HepG2 (cell line): ENCODE measurements around the gene ARMH3. TPM values are rescaled to one million over a fixed set of nuclear protein-coding genes. Genes with fewer than 3 reads are reported as not detected.

ENCODE experiments used
- ATF6 ChIP-seq: sonication (generic); formaldehyde crosslinking; conservative IDR thresholded peaks from 2 replicates; pipeline ENCODE4 v1.4.0; 2020; ENCODE audit warnings: missing genetic modification reagents
- CEBPG ChIP-seq: IDR thresholded peaks from 2 replicates; pipeline ENCODE4 v1.6.1; 2016
- CENPT ChIP-seq: sonication (generic); formaldehyde crosslinking; IDR thresholded peaks from 2 replicates; pipeline ENCODE4 v1.8.0; 2022; ENCODE audit warnings: low read depth, mild to moderate bottlenecking, moderate library complexity, missing genetic modification reagents
- CHCHD3 ChIP-seq: sonication (generic); formaldehyde crosslinking; IDR thresholded peaks from 2 replicates; pipeline ENCODE4 v1.8.0; 2022; ENCODE audit warnings: mild to moderate bottlenecking, missing genetic modification reagents, moderate library complexity
- HNF4G ChIP-seq, 2 experiments: sonication (generic) in 1 of 2; formaldehyde crosslinking in 1 of 2; IDR thresholded peaks; 2 replicates each; pipeline versions ENCODE4 v1.4.0 to v1.6.1; 2011 to 2020; ENCODE audit warnings: borderline replicate concordance in 2 of 2, low read depth in 2 of 2, mild to moderate bottlenecking in 2 of 2, low read length in 1 of 2, missing genetic modification reagents in 1 of 2, moderate library complexity in 1 of 2
- MAZ ChIP-seq, 2 experiments: sonication (generic) in 1 of 2; formaldehyde crosslinking in 1 of 2; IDR thresholded peaks; 2 replicates each; pipeline versions ENCODE4 v1.5.0 to v1.6.1; 2012 to 2020; ENCODE audit warnings: low read depth in 2 of 2, mild to moderate bottlenecking in 2 of 2, borderline replicate concordance in 1 of 2, improper control_type of control experiment in 1 of 2, low read length in 1 of 2, missing genetic modification reagents in 1 of 2, moderate library complexity in 1 of 2
- MYC ChIP-seq: sonication (generic); formaldehyde crosslinking; IDR thresholded peaks from 2 replicates; pipeline ENCODE4 v1.9.0; 2021; ENCODE audit warnings: missing genetic modification reagents, borderline replicate concordance
- RBAK ChIP-seq: sonication (generic); formaldehyde crosslinking; IDR thresholded peaks from 2 replicates; pipeline ENCODE4 v1.5.1; 2020; ENCODE audit warnings: mild to moderate bottlenecking, missing genetic modification reagents
- SMAD9 ChIP-seq: sonication (generic); formaldehyde crosslinking; IDR thresholded peaks from 2 replicates; pipeline ENCODE4 v1.5.1; 2020; ENCODE audit warnings: mild to moderate bottlenecking, missing genetic modification reagents
- XBP1 ChIP-seq: sonication (generic); formaldehyde crosslinking; IDR thresholded peaks from 2 replicates; pipeline ENCODE4 v1.5.0; 2020; ENCODE audit warnings: missing genetic modification reagents
- ZBTB2 ChIP-seq: sonication (generic); formaldehyde crosslinking; IDR thresholded peaks from 2 replicates; pipeline ENCODE4 v1.8.0; 2022; ENCODE audit warnings: low read depth, missing genetic modification reagents
- ZC3H4 ChIP-seq: sonication (generic); formaldehyde crosslinking; IDR thresholded peaks from 2 replicates; pipeline ENCODE4 v1.4.0; 2020; ENCODE audit warnings: missing genetic modification reagents, borderline replicate concordance
- ZFAT ChIP-seq: sonication (generic); formaldehyde crosslinking; conservative IDR thresholded peaks from 2 replicates; pipeline ENCODE4 v1.8.1; 2023; ENCODE audit warnings: missing genetic modification reagents, inconsistent platforms
- ZNF12 ChIP-seq: sonication (generic); formaldehyde crosslinking; IDR thresholded peaks from 2 replicates; pipeline ENCODE4 v1.5.0; 2020; ENCODE audit warnings: missing genetic modification reagents
- ZNF124 ChIP-seq: sonication (generic); formaldehyde crosslinking; IDR thresholded peaks from 2 replicates; pipeline ENCODE4 v1.4.0; 2020; ENCODE audit warnings: missing genetic modification reagents
- ZNF234 ChIP-seq: sonication (generic); formaldehyde crosslinking; conservative IDR thresholded peaks from 2 replicates; pipeline ENCODE4 v1.5.1; 2020; ENCODE audit warnings: mild to moderate bottlenecking, missing genetic modification reagents
- ZNF335 ChIP-seq: sonication (generic); formaldehyde crosslinking; IDR thresholded peaks from 2 replicates; pipeline ENCODE4 v1.4.0; 2020; ENCODE audit warnings: missing genetic modification reagents
- ZSCAN12 ChIP-seq: sonication (generic); formaldehyde crosslinking; IDR thresholded peaks from 2 replicates; pipeline ENCODE4 v1.9.0; 2021; ENCODE audit warnings: mild to moderate bottlenecking, missing genetic modification reagents
- polyA plus RNA-seq, 8 experiments: library from polyadenylated mRNA; depleted of rRNA in 3 of 8; stranded (reverse) in 7 of 8; unstranded in 1 of 8; fragments of >200 nt; fragmentation: Illumina TruSeq in 4 of 8; extraction: Trizol in 4 of 8; gene quantifications; 2 replicates each; pipeline versions ENCODE4 v1.2.1 to v1.2.3, GENCODE V29; 2011 to 2016; ENCODE audit warnings: low read depth in 4 of 8, missing spikeins in 1 of 8, mixed read lengths in 1 of 8; ENCODE audit not compliant: insufficient read depth in 1 of 8
- total RNA-seq, 5 experiments: library from RNA; depleted of rRNA; stranded (reverse); fragments of >200 nt; fragmentation: Illumina TruSeq; extraction: Trizol; gene quantifications; 2 replicates each; pipeline ENCODE4 v1.2.3, GENCODE V29; 2016; ENCODE audit warnings: low read depth in 1 of 5
- TF ChIP-seq, protein P1 (sequence below): sonication (generic); formaldehyde crosslinking; IDR thresholded peaks from 2 replicates; pipeline ENCODE4 v1.4.0; 2020; ENCODE audit warnings: mild to moderate bottlenecking, low read depth, missing genetic modification reagents
- TF ChIP-seq, protein P2 (sequence below): sonication (generic); formaldehyde crosslinking; conservative IDR thresholded peaks from 2 replicates; pipeline ENCODE4 v1.8.1; 2023; ENCODE audit warnings: missing genetic modification reagents

Gene ARMH3
- total and polyA plus RNA-seq, 2 of the 13 experiments (the other 11 are each of a cell fraction or from before 2014, with no cell fraction given) = 8.4 to 16.9 TPM

DNA sequence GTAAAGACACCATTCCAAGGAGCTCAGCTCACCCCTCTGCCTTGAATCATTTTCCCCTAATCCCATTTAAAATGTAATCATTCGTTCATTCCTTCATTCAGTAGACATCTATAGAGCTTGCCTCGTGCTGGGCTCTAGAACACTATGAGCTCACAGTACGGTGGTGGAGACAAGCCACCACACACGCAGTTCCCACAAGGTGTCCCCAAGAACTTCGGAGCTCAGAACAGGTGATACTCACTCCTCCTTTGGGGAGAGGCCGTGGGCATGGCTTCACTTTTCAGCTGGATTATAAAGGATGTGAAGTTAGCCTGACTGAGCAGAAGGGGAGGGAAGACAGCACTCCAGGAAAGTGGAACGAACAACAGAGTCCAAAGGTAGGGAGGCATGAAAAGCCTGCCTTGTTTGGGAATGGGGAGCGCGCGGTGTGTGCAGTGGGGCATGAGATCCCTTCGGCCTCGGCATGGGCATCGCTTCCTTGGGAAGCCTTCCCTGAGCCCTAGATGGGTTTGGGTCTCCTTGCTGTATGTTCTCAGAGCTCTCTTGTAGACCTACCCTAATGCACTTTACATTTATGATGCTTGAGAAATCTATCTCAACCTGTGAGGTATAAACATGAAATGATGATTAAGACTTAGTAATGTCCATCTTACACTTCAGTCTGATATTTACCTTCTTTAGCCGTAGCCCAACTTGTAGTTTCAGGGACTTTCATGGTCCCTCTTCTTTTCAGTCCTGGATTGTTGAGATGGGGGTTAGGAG lies 236.9 kb downstream of the ARMH3 start (continued):
- TF ChIP-seq MAZ (IDR thresholded peaks at IDR 0.05; ENCODE audit: borderline replicate concordance, low read depth, low read length) (no peak), MAZ (CRISPR knock-in tag; IDR thresholded peaks at IDR 0.05; ENCODE audit: low read depth) (no peak; the same call in 1 of the 2 replicates), MYC (CRISPR knock-in tag) (peak; percentile 59; the same call in 1 of the 2 replicates), ZNF335 (CRISPR knock-in tag) (0 out of 2 replicates have a peak, but pooled peaks have one; percentile 20), SMAD9 (CRISPR knock-in tag) (no peak), CHCHD3 (CRISPR knock-in tag) (no peak), ZC3H4 (CRISPR knock-in tag) (peak; percentile 87), ATF6 (CRISPR knock-in tag) (0 out of 2 replicates have a peak, but pooled peaks have one; percentile 13), RBAK (CRISPR knock-in tag) (no peak), ZBTB2 (CRISPR knock-in tag) (no peak), CEBPG (CRISPR knock-in tag) (no peak), CENPT (CRISPR knock-in tag) (0 out of 2 replicates have a peak, but pooled peaks have one; percentile 17), HNF4G (IDR thresholded peaks at IDR 0.05; ENCODE audit: borderline replicate concordance, low read depth, low read length) (peak; percentile 46), HNF4G (CRISPR knock-in tag; IDR thresholded peaks at IDR 0.05; ENCODE audit: borderline replicate concordance, low read depth) (no peak), ZNF234 (CRISPR knock-in tag) (no peak), ZFAT (CRISPR knock-in tag) (no peak), XBP1 (no peak), ZNF124 (CRISPR knock-in tag) (no peak), ZSCAN12 (no peak), ZNF12 (no peak; the same call in 1 of the 2 replicates)
- TF ChIP-seq, protein P1, sequence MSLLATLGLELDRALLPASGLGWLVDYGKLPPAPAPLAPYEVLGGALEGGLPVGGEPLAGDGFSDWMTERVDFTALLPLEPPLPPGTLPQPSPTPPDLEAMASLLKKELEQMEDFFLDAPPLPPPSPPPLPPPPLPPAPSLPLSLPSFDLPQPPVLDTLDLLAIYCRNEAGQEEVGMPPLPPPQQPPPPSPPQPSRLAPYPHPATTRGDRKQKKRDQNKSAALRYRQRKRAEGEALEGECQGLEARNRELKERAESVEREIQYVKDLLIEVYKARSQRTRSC (CRISPR knock-in tag) = no peak
- TF ChIP-seq, protein P2, sequence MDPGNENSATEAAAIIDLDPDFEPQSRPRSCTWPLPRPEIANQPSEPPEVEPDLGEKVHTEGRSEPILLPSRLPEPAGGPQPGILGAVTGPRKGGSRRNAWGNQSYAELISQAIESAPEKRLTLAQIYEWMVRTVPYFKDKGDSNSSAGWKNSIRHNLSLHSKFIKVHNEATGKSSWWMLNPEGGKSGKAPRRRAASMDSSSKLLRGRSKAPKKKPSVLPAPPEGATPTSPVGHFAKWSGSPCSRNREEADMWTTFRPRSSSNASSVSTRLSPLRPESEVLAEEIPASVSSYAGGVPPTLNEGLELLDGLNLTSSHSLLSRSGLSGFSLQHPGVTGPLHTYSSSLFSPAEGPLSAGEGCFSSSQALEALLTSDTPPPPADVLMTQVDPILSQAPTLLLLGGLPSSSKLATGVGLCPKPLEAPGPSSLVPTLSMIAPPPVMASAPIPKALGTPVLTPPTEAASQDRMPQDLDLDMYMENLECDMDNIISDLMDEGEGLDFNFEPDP = 0 out of 2 replicates have a peak, but pooled peaks have one; percentile 1
